Stimulated activated CD4-positive, alpha-beta T cell treated with anti-CD3 and anti-CD28 coated beads, Interleukin-15, amount 100 ng/mL, for 24 hours (primary cell): ENCODE measurements around the gene CDH4.

ENCODE experiments used
- DNase-seq: peaks from one replicate; pipeline ENCODE4 v3.0.0-alpha.2; 2020

Gene CDH4

GRCh38 chr20:61590236-61590635 is 338.2 kb downstream of the CDH4 start:
- DNase-seq: no peak

- no peak for DNase-seq
These were observed 341.5 kb downstream of the CDH4 start for GRCh38 chr20:61593516-61593915.

- no peak for DNase-seq
These were observed 342.1 kb downstream of the CDH4 start for GRCh38 chr20:61594198-61594597.

- no peak for DNase-seq
These were observed 343.2 kb downstream of the CDH4 start for GRCh38 chr20:61595216-61595615.

GRCh38 chr20:61596687-61597330 is 344.7 kb downstream of the CDH4 start:
- DNase-seq: no peak

- no peak for DNase-seq
These were observed 345.9 kb downstream of the CDH4 start for GRCh38 chr20:61597996-61598395.

GRCh38 chr20:61598586-61598985 is 346.5 kb downstream of the CDH4 start:
- no peak for DNase-seq

- no peak for DNase-seq
These were observed 347.0 kb downstream of the CDH4 start for GRCh38 chr20:61599061-61599531.

- DNase-seq: no peak
These were observed 347.5 kb downstream of the CDH4 start for GRCh38 chr20:61599541-61599992.

GRCh38 chr20:61600016-61600415 is 348.0 kb downstream of the CDH4 start:
- no peak for DNase-seq

GRCh38 chr20:61601361-61601760 is 349.3 kb downstream of the CDH4 start:
- DNase-seq: no peak

- DNase-seq: no peak
These were observed 349.8 kb downstream of the CDH4 start for GRCh38 chr20:61601853-61602252.

GRCh38 chr20:61603715-61604114 is 351.7 kb downstream of the CDH4 start:
- no peak for DNase-seq

GRCh38 chr20:61604549-61604948 is 352.5 kb downstream of the CDH4 start:
- DNase-seq: no peak

GRCh38 chr20:61605283-61605682 is 353.2 kb downstream of the CDH4 start:
- DNase-seq: no peak

GRCh38 chr20:61605862-61606557 is 353.9 kb downstream of the CDH4 start:
- no peak for DNase-seq

- DNase-seq: peak; percentile 7
These were observed 356.4 kb downstream of the CDH4 start for GRCh38 chr20:61608275-61609085.

- no peak for DNase-seq
These were observed 357.4 kb downstream of the CDH4 start for GRCh38 chr20:61609461-61609860.

GRCh38 chr20:61611401-61612180 is 359.5 kb downstream of the CDH4 start:
- DNase-seq: no peak

- no peak for DNase-seq
These were observed 362.1 kb downstream of the CDH4 start for GRCh38 chr20:61613917-61614705.

GRCh38 chr20:61614706-61615100 is 362.6 kb downstream of the CDH4 start:
- DNase-seq: no peak

- DNase-seq: no peak
These were observed 363.7 kb downstream of the CDH4 start for GRCh38 chr20:61615806-61616205.
